Measurements from ENCODE around the gene IDH1. TPM values are rescaled to one million over a fixed set of nuclear protein-coding genes. Genes with fewer than 3 reads are reported as not detected.

Gene IDH1
- total RNA-seq, 1 donor: 196 TPM

- no peak for DNase-seq (ENCODE audit: low read depth)
- TF ChIP-seq, protein P1, sequence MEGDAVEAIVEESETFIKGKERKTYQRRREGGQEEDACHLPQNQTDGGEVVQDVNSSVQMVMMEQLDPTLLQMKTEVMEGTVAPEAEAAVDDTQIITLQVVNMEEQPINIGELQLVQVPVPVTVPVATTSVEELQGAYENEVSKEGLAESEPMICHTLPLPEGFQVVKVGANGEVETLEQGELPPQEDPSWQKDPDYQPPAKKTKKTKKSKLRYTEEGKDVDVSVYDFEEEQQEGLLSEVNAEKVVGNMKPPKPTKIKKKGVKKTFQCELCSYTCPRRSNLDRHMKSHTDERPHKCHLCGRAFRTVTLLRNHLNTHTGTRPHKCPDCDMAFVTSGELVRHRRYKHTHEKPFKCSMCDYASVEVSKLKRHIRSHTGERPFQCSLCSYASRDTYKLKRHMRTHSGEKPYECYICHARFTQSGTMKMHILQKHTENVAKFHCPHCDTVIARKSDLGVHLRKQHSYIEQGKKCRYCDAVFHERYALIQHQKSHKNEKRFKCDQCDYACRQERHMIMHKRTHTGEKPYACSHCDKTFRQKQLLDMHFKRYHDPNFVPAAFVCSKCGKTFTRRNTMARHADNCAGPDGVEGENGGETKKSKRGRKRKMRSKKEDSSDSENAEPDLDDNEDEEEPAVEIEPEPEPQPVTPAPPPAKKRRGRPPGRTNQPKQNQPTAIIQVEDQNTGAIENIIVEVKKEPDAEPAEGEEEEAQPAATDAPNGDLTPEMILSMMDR (IDR thresholded peaks at IDR 0.05; ENCODE audit: insufficient read depth, low read length): no peak
- H3K4me3 ChIP-seq (ENCODE audit: low read depth, low read length): no peak overlapping the region
Measured at GRCh38 chr2:208192611-208193236, 62.1 kb downstream of the IDH1 start.

GRCh38 chr2:208189810-208190503 is 64.9 kb downstream of the IDH1 start, which contains the start of gene C2orf80:
Gene C2orf80 (minus strand): TSS chr2:208190030. CDS start chr2:208186986, 3,044 bp downstream.
- H3K4me3 ChIP-seq (ENCODE audit: low read depth, low read length): no peak within 1 kb of the TSS
- TF ChIP-seq, protein P1 (IDR thresholded peaks at IDR 0.05; ENCODE audit: insufficient read depth, low read length): no peak
- no peak for DNase-seq (ENCODE audit: low read depth)

DNA sequence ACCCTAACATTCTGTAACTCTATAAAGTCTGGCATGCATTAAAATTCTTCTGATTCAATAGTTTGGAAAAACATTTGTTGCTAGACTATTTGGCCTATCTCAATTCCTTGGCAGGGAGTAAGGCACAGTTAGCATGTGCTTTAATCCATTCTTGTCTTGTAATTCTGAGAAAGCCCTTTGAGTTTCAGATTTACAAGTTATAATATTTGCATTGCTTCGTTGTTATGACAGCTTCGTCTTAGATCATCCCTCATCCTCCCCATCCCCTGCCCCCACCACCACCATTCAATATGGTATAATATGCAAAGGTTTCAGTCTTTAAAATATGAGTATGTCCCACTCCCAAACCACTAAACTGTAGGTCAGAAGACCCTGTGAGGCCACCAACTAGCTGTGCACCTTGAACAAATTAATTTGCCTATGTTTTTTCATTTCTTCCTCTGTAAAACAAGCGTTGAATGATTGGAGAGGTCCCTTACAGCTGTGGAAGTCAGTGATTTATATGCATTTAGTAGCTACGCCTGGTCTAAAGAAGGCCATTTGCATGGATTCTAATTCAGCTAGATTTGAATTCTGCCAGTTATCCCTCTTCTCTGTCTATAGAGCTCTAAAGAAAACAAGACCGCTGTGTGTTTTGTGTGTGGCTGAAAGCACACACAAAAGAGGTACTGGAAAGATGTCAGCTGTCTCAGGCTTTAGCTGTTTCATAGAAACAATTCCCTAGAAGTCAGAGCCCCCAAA is 65.6 kb downstream of the IDH1 start:
- DNase-seq (ENCODE audit: low read depth): no peak
- TF ChIP-seq, protein P1 (IDR thresholded peaks at IDR 0.05; ENCODE audit: insufficient read depth, low read length): no peak
- no peak overlapping the region for H3K4me3 ChIP-seq (ENCODE audit: low read depth, low read length)

DNA sequence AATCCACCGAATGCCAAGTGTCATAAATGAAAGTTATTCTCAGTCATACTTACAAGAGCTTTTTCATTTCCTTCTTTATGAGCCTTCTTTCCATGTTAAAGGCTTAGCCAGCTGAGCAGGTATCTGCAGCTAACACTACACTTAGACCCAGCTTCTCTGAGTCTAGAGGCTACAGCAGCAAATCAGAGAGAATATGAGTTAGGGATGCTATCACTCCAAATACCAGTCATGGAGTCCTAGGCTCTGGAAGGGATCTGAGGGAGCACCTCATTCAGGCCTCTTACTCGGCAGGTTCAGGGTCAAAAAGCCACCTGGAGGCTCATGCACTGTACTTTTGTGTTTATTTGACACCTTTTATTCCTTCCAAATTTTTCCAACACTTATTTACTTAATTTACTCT is 68.0 kb downstream of the IDH1 start:
- H3K4me3 ChIP-seq (ENCODE audit: low read depth, low read length): no peak overlapping the region
- TF ChIP-seq, protein P1 (IDR thresholded peaks at IDR 0.05; ENCODE audit: insufficient read depth, low read length): no peak
- DNase-seq (ENCODE audit: low read depth): no peak

DNA sequence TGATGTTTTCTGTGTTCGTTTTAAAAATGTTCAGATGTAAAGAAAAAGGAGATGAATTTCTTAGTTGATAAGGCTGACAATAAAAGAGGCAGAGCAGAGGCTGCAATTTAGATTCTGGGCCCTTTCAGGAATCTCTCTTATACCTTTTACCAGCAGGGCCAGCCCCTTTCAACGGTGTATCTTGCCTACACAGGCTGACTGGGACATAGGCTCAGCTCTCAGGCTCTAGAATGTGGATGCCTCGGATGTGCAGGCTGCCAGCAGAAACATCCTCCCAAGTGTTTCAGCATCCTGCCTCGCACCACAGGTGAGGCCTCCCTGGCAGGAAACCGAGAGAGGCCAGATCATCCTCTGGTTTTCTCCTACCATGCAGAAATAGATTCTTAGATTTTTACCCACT is 68.4 kb downstream of the IDH1 start:
- TF ChIP-seq, protein P1 (IDR thresholded peaks at IDR 0.05; ENCODE audit: insufficient read depth, low read length): no peak
- DNase-seq (ENCODE audit: low read depth): no peak
- no peak overlapping the region for H3K4me3 ChIP-seq (ENCODE audit: low read depth, low read length)

Other genes starting within 250 kb of the IDH1 start
- 5.0 and 15.1 TPM in 2 replicates for gene PLEKHM3, start 229.5 kb downstream of the IDH1 start, total RNA-seq (ENCODE audit: low replicate concordance)
- not detected in 2 replicates for gene CRYGD, start 130.5 kb downstream of the IDH1 start, total RNA-seq (ENCODE audit: low replicate concordance)
- not detected in 2 replicates for gene CRYGC, start 125.2 kb downstream of the IDH1 start, total RNA-seq (ENCODE audit: low replicate concordance)
- gene CRYGB, start 108.9 kb downstream of the IDH1 start, total RNA-seq (ENCODE audit: low replicate concordance): not detected in 2 replicates
- gene CRYGA, start 91.5 kb downstream of the IDH1 start, total RNA-seq (ENCODE audit: low replicate concordance): not detected in 2 replicates
- gene C2orf80, start 65.0 kb downstream of the IDH1 start, total RNA-seq (ENCODE audit: low replicate concordance): not detected in 2 replicates
- gene PIKFYVE, start 11.2 kb upstream of the IDH1 start, total RNA-seq (ENCODE audit: low replicate concordance): 39.2 and 45.8 TPM in 2 replicates
- 0.33 TPM in 1 of 2 replicates, not detected in the other for gene PTH2R, start 151.7 kb upstream of the IDH1 start, total RNA-seq (ENCODE audit: low replicate concordance)

Data from fibroblast of the aortic adventitia (primary cell).